GM18867 (cell line): ENCODE data around the gene ANXA2.
"Not testable (repeated sequence)": the region's sequence is repeated elsewhere in the genome, so short reads cannot be mapped to it uniquely, and the experiment has no call there.

Experiments used
- ATAC-seq: cut with Tn5 transposase; IDR thresholded peaks from one replicate; pipeline ENCODE4 v1.9.1; 2021; ENCODE audit warnings: mild to moderate bottlenecking, moderate library complexity; ENCODE audit not compliant: unreplicated experiment

The ANXA2 gene

GRCh38 chr15:60346653-60347052, 51.1 kb downstream of the ANXA2 start:
- no peak for ATAC-seq

- no peak for ATAC-seq
Measured at GRCh38 chr15:60346077-60346476, 51.7 kb downstream of the ANXA2 start.

GRCh38 chr15:60345598-60345997, 52.2 kb downstream of the ANXA2 start:
- no peak for ATAC-seq

- no peak for ATAC-seq
Measured at GRCh38 chr15:60344987-60345386, 52.8 kb downstream of the ANXA2 start.

- ATAC-seq: no peak
Measured at GRCh38 chr15:60344461-60344860, 53.3 kb downstream of the ANXA2 start.

- ATAC-seq: no peak
Measured at GRCh38 chr15:60343221-60343970, 54.4 kb downstream of the ANXA2 start.

GRCh38 chr15:60340207-60340921, 57.4 kb downstream of the ANXA2 start:
- no peak for ATAC-seq

GRCh38 chr15:60339236-60339635, 58.5 kb downstream of the ANXA2 start:
- no peak for ATAC-seq

- ATAC-seq: no peak
Measured at GRCh38 chr15:60338810-60339209, 59.0 kb downstream of the ANXA2 start.

GRCh38 chr15:60337076-60337475, 60.7 kb downstream of the ANXA2 start:
- ATAC-seq: no peak

- ATAC-seq: not testable (repeated sequence)
Measured at GRCh38 chr15:60335296-60335695, 62.5 kb downstream of the ANXA2 start.

- no peak for ATAC-seq
Measured at GRCh38 chr15:60328852-60329443, 68.8 kb downstream of the ANXA2 start.

GRCh38 chr15:60326824-60327654, 70.7 kb downstream of the ANXA2 start:
- ATAC-seq: no peak

GRCh38 chr15:60326343-60326742, 71.4 kb downstream of the ANXA2 start:
- ATAC-seq: no peak

- ATAC-seq: no peak
Measured at GRCh38 chr15:60325905-60326304, 71.9 kb downstream of the ANXA2 start.

GRCh38 chr15:60324706-60325438, 72.9 kb downstream of the ANXA2 start:
- ATAC-seq: no peak

GRCh38 chr15:60323322-60323721, 74.5 kb downstream of the ANXA2 start:
- ATAC-seq: no peak

GRCh38 chr15:60320365-60320764, 77.4 kb downstream of the ANXA2 start:
- no peak for ATAC-seq

- ATAC-seq: no peak
Measured at GRCh38 chr15:60318216-60318867, 79.4 kb downstream of the ANXA2 start.

- ATAC-seq: no peak
Measured at GRCh38 chr15:60316961-60317360, 80.8 kb downstream of the ANXA2 start.
